ENCODE measurements around the gene AKTIP.

DNA sequence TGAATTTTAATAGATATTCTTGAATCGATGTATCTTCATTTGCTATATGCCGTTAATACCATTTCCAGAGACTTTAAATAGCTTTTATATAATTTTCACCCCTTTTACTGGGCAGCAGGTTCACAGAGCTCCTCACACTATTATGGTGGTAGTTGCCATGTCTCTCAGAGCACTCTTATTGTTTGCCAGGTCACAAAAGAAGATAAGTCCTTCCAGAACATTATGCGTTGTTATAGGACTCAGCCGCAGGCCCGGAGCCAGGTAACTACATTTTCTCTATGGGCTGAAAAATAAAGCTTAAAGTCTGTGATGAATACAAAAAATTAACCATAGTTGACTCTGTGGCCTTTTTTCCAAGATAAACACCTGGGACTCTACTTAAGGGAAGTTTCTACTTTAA is 24.0 kb downstream of the AKTIP start:
- TF ChIP-seq, protein P1, sequence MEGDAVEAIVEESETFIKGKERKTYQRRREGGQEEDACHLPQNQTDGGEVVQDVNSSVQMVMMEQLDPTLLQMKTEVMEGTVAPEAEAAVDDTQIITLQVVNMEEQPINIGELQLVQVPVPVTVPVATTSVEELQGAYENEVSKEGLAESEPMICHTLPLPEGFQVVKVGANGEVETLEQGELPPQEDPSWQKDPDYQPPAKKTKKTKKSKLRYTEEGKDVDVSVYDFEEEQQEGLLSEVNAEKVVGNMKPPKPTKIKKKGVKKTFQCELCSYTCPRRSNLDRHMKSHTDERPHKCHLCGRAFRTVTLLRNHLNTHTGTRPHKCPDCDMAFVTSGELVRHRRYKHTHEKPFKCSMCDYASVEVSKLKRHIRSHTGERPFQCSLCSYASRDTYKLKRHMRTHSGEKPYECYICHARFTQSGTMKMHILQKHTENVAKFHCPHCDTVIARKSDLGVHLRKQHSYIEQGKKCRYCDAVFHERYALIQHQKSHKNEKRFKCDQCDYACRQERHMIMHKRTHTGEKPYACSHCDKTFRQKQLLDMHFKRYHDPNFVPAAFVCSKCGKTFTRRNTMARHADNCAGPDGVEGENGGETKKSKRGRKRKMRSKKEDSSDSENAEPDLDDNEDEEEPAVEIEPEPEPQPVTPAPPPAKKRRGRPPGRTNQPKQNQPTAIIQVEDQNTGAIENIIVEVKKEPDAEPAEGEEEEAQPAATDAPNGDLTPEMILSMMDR (IDR thresholded peaks at IDR 0.05): no peak
- TF ChIP-seq POLR2A (IDR thresholded peaks at IDR 0.05): no peak
- TF ChIP-seq EP300 (IDR thresholded peaks at IDR 0.05): no peak
